IPS-NIHi11 (cell line): ENCODE data around the gene DCC.
"Not testable (repeated sequence)": the region's sequence is repeated elsewhere in the genome, so short reads cannot be mapped to it uniquely, and the experiment has no call there.

Experiments used
- DNase-seq: peaks from one replicate; pipeline ENCODE4 v3.0.0; 2012; ENCODE audit warnings: mixed read lengths, low spot score

Gene DCC

DNA sequence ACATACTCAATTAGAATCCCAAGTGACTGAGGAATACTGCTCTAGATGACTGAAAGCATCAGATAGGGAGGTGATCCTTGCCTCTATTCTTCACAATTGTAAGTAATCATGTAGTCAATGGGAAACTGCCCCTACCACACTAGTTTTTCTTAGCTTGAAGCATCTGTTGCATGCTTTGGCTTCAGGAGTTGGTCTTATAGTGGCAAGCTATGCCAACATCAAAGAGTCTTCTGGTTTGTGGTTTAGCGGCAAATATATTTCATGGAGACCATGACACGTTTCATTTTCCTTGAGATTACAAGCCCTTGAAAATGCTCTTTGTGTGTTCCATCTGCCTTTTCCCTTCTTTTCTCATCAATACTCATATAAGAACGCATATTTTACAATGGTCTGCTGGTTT, 12.9 kb downstream of the DCC start:
- no peak for DNase-seq

DNA sequence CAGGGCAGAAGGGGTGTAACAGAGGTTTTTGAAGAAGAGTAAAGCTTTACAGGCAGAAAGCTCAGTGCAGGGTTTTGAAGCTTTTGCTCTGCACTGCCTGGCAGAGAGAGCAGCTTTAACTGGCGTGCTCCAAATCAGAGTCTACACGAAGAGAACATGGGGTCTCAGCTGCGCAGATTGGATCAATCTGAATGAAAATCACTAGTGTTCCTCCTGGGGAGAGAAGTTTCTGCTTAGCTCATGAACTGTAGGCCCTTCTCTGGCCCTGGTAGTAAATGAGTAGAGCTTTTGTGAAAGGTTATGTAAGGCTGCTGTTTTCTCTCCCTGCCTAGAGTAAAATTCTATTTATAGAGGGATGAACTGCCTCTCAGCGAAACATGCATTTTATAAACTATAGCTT, 13.6 kb downstream of the DCC start:
- no peak for DNase-seq

DNA sequence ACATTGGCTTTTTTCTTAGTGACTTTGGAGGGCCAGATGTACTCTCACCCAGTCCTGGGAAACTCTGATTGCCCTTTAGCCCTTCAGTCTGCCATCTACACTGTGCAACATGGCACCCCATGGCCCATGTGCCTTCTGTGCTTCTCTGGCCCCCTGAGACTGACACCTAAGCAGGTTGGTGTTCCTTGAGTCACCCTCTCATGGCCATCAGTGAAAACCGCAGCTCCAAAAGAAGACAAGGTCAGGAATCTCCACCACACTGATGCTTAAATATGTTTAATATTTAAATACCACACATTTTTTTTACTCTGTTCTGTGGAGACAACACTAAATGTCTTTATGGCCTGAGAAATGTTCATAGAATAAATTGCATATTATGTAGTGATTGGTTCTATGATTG, 23.9 kb downstream of the DCC start:
- no peak for DNase-seq

DNA sequence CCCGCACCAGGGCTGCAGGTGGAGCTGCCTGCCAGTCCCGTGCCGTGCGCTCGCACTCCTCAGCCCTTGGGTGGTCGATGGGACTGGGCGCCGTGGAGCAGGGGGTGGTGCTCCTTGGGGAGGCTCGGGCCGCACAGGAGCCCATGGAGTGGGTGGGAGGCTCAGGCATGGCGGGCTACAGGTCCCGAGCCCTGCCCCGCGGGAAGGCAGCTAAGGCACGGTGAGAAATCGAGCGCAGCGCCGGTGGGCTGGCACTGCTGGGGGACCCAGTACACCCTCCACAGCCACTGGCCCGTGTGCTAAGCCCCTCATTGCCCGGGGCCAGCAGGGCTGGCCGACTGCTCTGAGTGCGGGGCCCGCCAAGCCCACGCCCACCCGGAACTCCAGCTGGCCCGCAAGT, 26.9 kb downstream of the DCC start:
- DNase-seq = not testable (repeated sequence)

DNA sequence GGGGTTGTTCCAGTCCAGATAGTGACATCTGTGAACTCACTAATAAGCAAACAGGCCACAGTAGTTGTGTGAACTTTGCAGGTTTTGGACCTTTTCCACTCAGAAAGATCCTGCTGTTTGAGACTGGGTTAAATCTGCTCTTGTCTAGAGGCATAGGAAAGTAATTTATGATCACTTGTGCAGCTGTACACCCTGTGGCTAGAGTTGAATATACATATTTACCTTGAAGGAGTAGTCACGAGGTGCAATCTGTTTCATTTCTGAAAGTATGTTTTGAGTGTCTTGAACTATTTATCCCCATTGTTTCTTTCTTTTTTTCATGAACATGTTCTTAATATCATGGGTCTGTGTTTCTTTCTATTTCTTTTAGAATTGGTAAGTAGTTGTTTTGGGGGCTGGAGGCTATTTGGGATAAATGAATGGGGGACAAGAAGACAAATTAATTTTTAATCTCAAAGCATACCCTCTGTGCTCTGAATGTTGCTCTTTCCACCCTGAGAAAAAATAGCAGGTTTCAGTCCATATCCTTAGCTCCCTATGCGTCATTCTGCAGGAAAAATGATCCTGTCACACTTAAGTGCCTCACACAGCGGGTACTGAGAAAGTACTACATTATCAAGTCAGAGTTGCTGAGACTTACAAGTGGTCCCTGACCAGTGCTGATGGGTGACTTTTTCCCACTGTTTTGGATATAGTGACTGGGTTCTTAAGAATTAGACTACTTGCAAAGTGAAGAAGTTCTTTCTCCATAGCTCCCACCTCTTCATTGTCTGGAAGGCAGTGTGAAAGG, 28.2 kb downstream of the DCC start:
- DNase-seq = no peak

DNA sequence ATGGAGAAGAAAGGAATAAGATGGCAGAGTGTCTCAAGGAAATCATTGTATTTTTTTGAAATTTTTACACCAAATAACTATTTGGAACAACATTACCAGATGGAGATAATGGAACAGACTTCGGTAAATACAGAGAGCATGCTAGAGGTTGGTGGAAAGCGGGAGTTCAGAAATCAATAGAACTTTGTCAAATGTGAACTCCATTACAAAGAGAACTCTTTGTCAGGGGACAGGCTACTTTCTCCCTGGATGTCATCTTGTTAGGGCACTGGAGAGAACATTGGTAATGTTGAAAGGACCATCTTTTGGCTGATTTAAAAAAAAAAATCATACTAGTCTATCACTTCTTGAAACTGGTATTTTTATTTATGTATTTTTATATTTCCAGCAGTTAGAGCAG, 30.8 kb downstream of the DCC start:
- DNase-seq = no peak

DNA sequence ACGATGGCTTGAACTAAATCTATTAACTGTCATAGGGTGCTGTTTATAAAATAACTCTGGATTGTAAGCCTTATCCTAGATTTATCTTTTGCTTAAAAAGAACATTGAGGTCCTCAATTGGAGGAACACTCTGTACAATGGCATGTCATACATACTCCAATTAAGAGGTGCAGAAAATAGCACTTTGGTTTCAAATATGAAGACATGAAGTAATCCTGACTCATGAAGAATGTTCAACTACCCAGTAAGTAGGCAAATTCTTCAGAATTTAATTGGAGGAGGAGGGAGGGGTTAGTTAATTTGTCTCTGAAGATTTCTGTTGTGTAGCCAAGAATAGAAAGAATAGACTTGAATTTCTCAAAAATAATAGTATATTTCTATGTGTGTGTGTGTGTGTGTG, 36.1 kb downstream of the DCC start:
- no peak for DNase-seq

DNA sequence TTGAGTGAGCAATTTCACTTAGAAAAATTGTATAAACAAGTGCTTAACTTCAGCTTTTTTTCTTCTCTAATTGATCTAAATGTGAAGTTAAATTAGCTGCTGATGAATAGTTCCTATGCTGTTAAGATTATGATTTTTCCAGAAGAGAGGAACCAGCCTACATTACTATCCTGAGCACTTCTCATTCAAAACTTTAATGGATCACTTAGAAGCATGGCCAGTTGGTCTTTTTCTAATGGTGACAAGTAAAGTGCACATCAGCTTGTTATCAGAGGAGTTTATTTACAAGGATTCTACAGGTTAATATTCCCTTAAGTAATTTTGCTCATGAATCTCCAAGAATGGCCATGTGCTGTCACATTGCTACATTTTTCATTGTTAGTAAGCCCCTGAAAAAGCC, 37.1 kb downstream of the DCC start:
- no peak for DNase-seq

DNA sequence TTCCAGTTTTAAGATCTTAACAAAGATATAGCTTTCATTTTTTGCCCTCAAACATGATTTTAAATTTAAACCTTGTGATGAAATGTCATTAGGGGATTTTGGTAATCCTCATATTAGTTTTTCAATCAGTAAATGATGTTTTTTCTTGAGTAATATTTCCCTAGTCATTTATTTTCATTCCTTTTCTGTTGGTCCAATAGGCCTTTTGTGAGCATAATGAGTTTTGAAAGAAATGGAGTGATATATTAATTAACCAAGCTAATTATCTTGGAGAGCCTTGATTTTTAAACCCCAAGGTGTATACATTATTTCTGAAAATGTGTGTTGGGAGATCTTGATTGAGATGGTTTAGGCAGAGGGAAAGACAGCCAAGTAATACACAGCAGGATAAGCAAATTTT, 46.3 kb downstream of the DCC start:
- DNase-seq = no peak

DNA sequence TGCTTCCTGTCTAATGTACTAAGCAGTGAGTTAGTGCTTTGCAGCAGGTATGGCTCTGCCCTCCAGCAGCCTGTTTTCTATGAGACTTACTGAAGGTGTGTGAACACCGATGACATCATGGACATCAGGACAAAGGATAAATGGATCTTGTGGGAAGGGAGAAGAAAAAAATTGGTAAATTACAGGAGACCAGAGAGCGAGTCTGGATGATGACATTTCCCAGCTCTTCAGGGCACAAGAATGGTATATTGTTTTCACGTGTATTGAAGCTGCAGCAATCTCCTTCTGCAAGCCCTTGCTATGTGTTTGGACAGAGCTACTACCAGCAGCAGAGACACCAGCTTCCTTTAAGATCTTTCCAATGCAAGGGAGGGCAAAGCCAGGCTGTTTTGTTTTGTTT, 47.2 kb downstream of the DCC start:
- DNase-seq = no peak

DNA sequence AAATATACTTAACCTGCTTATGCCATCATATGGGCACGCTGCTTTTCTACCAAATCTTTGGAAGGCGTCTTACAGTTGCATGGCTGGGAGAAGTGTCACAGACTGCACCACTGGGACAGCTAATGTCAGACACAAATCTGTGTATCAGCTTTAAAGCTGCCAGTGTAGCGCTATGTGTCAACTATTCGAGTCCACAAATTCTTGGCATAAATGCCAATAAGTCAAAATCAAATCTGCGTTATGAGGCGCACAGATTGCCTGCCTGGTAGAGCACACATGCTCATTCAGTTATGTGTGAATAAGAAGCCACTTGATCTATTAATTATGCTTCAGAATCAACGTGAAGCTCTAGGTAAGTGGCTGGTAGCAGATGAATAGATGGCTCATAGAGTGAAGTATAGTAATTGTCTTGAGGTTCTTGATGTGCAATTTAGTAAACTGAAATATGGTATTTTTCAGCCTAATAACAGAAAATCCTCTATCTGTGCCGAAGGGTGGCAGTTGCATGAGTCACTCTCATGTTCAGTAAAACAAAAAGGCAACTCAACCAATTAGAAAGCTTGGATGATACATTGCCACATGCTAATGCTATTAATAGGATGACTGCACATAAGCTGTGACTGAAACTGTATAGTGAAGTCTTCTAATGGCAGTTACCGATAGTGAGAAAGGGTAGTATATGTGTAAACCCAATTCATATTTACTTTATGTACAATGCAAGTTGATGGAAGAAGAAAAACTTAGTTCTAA, 52.0 kb downstream of the DCC start:
- no peak for DNase-seq

DNA sequence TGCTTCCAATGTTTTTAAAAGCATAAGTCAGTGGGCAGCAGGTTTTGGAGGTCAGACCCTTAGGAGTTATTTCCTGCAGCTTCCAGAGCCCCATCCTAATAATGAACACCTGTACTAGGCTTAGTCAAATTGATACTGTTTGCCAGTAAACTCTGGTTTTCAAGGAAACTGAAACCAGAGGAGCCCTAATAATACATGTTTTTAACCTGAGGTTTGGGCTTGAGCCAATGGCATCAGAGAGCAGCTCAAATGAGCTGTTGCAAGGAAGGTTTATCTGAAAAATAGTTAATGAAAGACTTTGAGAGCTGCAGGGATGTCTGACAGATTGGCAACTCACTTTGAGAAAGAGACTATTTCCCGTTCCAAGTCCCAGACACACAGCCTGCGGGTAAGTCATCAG, 54.6 kb downstream of the DCC start:
- no peak for DNase-seq

DNA sequence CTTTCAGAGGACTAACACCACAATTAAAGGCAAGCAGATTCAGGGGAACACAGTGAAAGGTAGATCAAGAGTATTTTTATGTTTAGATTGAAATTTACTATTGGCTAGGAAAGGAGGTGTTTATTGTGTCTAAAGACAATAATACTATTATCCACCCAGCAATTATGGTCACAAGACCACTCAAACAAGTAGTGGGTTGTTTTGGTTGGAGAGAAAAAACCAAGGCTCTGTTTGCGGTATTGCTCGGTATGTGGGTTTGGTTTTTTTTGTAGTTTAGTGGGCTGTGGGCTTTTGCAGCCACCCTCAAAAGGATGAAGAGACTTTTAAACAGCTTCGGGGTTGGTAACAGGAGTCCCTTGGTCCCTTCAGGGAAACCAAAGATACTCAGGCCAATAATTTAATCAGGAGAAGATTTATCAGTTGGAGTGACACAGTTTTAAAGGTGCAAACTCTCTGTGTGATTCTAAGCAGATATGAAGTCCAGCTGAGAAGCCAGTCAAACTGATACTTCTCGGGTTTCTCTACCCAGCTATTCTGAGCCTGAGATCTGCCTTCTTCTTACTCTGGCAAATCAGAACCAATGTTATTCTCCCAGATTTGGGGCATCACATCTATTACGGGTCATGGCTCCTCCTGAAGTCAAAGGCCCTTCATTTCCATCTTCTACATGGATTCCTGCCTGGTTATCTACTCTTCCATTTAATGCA, 55.3 kb downstream of the DCC start:
- DNase-seq = no peak

DNA sequence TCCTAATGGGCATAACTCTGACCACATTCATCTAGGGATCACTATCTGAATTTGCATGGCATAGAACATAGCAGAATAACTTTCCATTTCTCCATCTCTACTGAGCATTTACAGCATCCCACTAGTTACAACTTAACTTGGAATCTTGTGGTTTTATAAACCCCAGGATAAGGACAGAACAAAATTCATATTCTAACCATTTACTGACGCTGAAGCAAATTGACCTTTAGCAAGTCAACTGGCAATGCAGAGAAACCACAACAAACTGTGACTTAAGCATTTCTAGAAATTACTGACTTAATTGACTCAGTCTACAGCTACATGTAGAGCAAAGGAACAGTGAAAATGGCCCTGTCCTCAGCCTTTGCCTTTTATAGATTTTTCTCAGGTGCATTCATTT, 61.2 kb downstream of the DCC start:
- DNase-seq = no peak

DNA sequence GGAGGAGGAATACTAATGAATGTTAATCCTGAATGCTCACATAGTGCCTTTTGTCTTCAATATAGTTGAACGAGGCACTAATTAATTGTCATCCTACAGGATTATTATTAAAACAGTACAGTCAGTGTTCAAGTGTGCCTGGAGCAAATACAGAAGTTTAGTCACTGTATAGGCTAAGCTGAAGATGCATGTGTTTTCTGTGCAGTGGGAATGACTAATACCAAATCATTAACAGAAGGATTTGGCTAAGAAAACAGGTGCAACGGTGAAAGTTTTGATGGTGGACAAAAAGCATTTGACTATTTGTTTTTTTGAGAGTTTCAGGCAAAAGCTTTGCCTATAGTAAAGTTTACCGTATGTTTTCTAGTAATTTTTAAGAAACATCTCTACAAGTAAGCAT, 62.8 kb downstream of the DCC start:
- DNase-seq = no peak

DNA sequence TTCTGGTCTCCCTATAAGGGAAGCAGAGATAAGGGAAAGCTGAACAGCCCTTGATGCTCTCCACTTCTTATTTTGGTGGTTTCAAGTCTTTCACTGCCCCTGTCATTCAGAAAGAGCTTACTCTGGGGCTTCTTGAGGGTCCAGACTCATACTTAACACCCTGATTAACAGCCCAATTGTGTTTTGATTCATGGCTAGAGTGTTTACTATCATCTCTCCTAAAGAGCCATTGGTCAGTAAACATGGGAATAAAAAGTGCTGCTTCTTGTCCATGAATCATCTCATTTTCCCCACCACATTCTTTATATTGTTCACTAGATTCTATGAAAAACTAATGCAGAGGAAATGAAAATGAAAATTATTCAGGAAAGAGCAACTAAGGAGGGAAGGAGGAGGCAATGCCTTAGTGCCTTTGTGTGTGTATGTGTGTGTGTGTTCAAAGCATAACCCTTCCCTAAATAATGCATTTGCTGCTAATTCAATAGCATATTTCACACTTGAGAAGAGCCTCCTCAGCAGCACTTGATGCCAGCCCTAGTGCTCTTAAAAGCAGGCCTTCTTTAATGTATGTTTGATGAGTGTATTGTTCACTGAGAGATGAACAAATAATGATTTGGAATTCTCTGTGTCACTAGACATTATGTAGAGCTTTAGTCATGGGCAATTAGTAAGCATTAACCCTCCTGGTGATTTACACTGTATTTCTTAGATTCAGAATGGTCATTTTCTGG, 63.5 kb downstream of the DCC start:
- DNase-seq = no peak

DNA sequence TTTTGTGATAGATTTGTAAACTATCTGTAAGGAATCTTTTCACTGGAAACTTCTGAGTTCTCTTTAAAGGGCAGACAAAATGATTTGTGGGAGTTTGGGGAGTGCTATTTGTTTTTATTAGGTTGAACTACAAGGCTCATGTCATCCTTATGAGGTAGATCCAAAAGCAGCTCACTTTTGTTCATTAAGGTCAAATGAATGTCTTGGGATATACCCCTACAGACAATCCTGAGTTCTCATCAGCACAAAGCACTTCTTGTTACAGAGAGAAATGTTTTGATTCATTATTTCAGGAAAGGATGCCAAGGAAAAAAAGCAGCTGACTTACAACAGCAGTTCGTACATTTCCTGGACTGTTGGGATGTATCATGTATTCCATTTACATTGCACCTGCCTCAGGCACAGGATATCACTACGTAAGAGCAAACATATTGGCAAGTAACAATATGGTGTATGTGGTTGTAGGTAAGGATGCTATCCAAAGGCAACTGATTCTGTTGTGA, 68.9 kb downstream of the DCC start:
- no peak for DNase-seq

DNA sequence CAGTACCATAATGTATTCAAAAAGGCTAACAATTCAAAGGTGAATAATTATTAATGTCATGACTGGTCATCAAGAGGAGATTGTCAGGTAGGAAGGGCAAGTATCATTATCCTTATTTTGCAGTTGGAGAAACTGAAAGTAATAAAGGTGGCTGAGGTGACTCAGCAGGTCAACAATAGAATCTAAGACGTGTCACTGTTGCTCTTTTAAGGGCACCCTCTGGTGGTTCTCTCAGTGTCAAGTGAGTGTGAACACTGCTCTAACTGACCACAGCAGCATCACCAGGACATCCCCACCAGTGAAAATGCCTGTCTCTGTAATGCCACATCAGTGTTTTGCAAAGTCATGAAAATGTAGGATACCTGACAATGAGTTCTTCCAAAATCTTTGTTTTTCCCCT, 69.7 kb downstream of the DCC start:
- DNase-seq = peak; percentile 14

DNA sequence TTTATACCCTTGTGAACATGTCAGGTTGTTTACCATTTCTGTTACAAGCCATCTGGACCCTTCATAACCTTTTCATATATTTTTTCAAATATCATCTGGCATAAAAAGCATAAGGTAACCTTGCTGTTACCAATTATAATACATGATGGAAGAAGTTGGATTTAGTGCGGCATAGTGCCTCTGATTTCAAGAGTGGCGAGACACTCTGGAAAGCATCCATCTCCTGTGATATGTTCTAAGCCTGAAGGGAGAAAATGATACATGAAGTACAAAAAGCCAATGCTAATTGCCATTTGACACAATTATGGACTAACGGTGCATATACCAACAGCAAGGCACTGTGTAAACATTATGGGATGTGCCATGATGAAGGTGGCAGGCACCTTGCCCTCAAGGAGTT, 75.1 kb downstream of the DCC start:
- no peak for DNase-seq

DNA sequence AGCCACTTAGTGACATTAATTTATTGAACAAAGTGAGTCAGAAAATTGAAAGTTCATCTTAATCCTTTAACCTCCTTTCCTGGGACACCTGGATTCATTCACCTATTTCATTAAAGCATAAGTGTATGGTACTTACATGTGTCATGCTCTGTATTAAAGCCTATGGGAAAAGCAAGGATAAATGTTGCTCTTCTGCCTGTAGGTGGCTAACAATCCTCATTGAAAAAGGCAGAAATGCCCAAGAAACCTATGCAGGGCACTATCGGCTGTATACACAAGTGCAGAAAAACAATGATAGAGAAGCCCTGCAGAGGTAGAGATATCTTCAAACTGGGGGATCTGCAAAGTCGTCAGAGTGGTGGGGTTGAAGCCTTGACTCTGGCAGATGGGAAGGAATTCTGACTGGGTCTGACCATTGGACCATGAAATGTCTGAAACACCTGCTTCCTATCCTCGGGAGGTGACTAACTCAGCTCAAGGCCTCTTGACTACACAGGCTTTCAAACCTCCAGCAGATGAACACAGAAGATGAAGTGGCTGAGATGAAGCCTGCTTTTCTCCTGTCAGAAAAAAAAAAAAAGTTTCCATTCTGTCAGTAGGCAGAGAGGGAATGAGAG, 83.1 kb downstream of the DCC start:
- DNase-seq = peak; percentile 9

DNA sequence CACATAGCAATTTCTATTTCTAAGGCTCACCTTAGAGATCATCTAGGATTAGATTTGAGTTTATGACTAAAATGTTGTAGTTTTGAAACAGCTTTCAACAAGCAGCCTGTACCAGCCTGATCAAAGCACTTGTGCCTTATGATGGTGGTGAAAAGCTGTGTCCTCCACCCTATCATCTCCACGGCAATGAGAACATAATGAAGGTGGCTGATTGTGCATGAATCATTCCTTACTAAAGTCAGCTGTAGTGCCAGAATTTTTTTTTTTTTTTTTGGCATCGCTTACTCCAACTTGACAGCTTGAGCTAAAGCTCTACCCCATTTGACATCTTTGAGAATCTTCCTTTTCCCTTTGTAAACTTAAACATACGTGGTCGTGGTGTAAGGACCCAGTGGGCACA, 86.0 kb downstream of the DCC start:
- DNase-seq = no peak

DNA sequence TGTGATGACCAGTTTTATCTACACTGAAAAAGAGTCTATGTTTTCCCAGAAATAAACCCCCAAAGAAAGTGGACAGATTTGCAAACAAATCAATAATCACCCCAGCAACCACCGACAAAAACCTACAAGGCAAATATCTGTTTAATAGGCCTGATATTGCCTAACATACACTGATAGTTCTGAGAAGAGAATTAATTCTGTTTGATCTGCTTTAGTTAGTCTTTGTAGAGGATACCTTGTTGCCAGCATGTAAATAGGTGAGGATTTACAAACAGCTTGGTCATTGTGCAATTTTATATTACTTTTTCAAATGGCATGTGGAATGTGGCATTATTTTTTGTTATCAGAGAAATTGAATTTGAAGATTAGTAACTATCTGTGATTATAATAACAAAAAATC, 86.5 kb downstream of the DCC start:
- no peak for DNase-seq
